ENCODE data around the gene OR6V1.

OR6V1 gene

GRCh38 chr7:143052041-143052440, at the start of gene OR6V1:
Gene OR6V1 (plus strand): TSS chr7:143052341. CDS start chr7:143052341, 0 bp downstream.
- DNase-seq, result no peak

- no peak for DNase-seq
Observed at GRCh38 chr7:143002898-143003297, 49.2 kb upstream of the OR6V1 start.

GRCh38 chr7:143003393-143004051, 48.6 kb upstream of the OR6V1 start:
- peak; percentile 15 to 16 for DNase-seq

GRCh38 chr7:143005632-143006260, 46.4 kb upstream of the OR6V1 start:
- DNase-seq, result no peak

GRCh38 chr7:143008007-143008901, 43.9 kb upstream of the OR6V1 start:
- DNase-seq, result peak; percentile 77 to 83

- DNase-seq, result no peak
Observed at GRCh38 chr7:143012001-143012400, 40.1 kb upstream of the OR6V1 start.

GRCh38 chr7:143012409-143012808, 39.7 kb upstream of the OR6V1 start:
- no peak for DNase-seq

GRCh38 chr7:143013473-143013872, 38.7 kb upstream of the OR6V1 start:
- DNase-seq, result no peak

- DNase-seq, result no peak
Observed at GRCh38 chr7:143013893-143014292, 38.2 kb upstream of the OR6V1 start.

GRCh38 chr7:143015084-143015483, 37.1 kb upstream of the OR6V1 start:
- no peak for DNase-seq

GRCh38 chr7:143015926-143016490, 36.1 kb upstream of the OR6V1 start:
- DNase-seq, result no peak

- DNase-seq, result no peak
Observed at GRCh38 chr7:143016996-143017395, 35.1 kb upstream of the OR6V1 start.

GRCh38 chr7:143018931-143019330, 33.2 kb upstream of the OR6V1 start:
- no peak for DNase-seq

- no peak for DNase-seq
Observed at GRCh38 chr7:143023047-143023446, 29.1 kb upstream of the OR6V1 start.

GRCh38 chr7:143025371-143025770, 26.8 kb upstream of the OR6V1 start:
- no peak for DNase-seq

- no peak for DNase-seq
Observed at GRCh38 chr7:143027032-143027431, 25.1 kb upstream of the OR6V1 start, which contains the start of gene OR9A2. Gene OR9A2 (minus strand): TSS chr7:143027132. CDS start chr7:143027132, 0 bp downstream.

GRCh38 chr7:143027683-143028082, 24.5 kb upstream of the OR6V1 start:
- DNase-seq, result no peak

GRCh38 chr7:143038635-143039034, 13.5 kb upstream of the OR6V1 start:
- DNase-seq, result no peak

GRCh38 chr7:143040209-143040715, 11.9 kb upstream of the OR6V1 start:
- no peak for DNase-seq

- DNase-seq, result no peak
Observed at GRCh38 chr7:143041346-143041745, 10.8 kb upstream of the OR6V1 start.

- no peak for DNase-seq
Observed at GRCh38 chr7:143042159-143042789, 9.9 kb upstream of the OR6V1 start.

- DNase-seq, result no peak
Observed at GRCh38 chr7:143042790-143043271, 9.3 kb upstream of the OR6V1 start.

All from activated CD4-positive, alpha-beta T cell treated with anti-CD3 and anti-CD28 coated beads, Interleukin-2, amount 50 U/mL, for 4 hours (primary cell).